HG03354 (cell line): ENCODE data around the gene ZBTB32.

ENCODE experiments used
- ATAC-seq: cut with Tn5 transposase; IDR thresholded peaks from one replicate; pipeline ENCODE4 v1.9.1; 2021; ENCODE audit warnings: mild to moderate bottlenecking; ENCODE audit not compliant: unreplicated experiment, poor library complexity, severe bottlenecking

The ZBTB32 gene

GRCh38 chr19:35693835-35694599, 10.3 kb upstream of the ZBTB32 start:
- ATAC-seq = peak; percentile 82

GRCh38 chr19:35695895-35696422, 8.4 kb upstream of the ZBTB32 start:
- ATAC-seq = no peak

GRCh38 chr19:35696835-35697234, 7.5 kb upstream of the ZBTB32 start:
- no peak for ATAC-seq

GRCh38 chr19:35702223-35703012, 1.9 kb upstream of the ZBTB32 start:
- ATAC-seq = peak; percentile 96

- ATAC-seq = no peak
These were observed 1.0 kb upstream of the ZBTB32 start for GRCh38 chr19:35703343-35703742.

GRCh38 chr19:35708391-35708790, 4.0 kb downstream of the ZBTB32 start:
- ATAC-seq = no peak

- peak; percentile 42 for ATAC-seq
These were observed 6.7 kb downstream of the ZBTB32 start for GRCh38 chr19:35710784-35711723.

GRCh38 chr19:35712567-35713505, 8.5 kb downstream of the ZBTB32 start:
- ATAC-seq = no peak

- no peak for ATAC-seq
These were observed 9.1 kb downstream of the ZBTB32 start for GRCh38 chr19:35713506-35713850.

GRCh38 chr19:35713904-35714495, 9.6 kb downstream of the ZBTB32 start:
- ATAC-seq = no peak

GRCh38 chr19:35714601-35715354, 10.4 kb downstream of the ZBTB32 start:
- no peak for ATAC-seq

- ATAC-seq = no peak
These were observed 11.0 kb downstream of the ZBTB32 start for GRCh38 chr19:35715355-35715809.

GRCh38 chr19:35715981-35716800, 11.8 kb downstream of the ZBTB32 start:
- ATAC-seq = no peak

GRCh38 chr19:35716801-35717664, 12.7 kb downstream of the ZBTB32 start:
- ATAC-seq = peak; percentile 69

GRCh38 chr19:35717665-35718344, 13.4 kb downstream of the ZBTB32 start, which contains the start of gene KMT2B:
Gene KMT2B (plus strand): TSS chr19:35718003. CDS start chr19:35718019, 16 bp downstream.
- ATAC-seq = no peak
